ENCODE data around the gene FBXO28.
"Not testable (repeated sequence)": the region's sequence is repeated elsewhere in the genome, so short reads cannot be mapped to it uniquely, and the experiment has no call there.

FBXO28 gene

GRCh38 chr1:224185208-224185607 is 71.3 kb downstream of the FBXO28 start:
- DNase-seq (ENCODE audit: low read depth in 2 of 2) = no peak

- no peak for DNase-seq (ENCODE audit: low read depth in 2 of 2)
Measured at GRCh38 chr1:224188286-224188685, 74.4 kb downstream of the FBXO28 start.

GRCh38 chr1:224189561-224189960 is 75.7 kb downstream of the FBXO28 start:
- DNase-seq (ENCODE audit: low read depth in 2 of 2) = no peak

GRCh38 chr1:224192082-224192788 is 78.3 kb downstream of the FBXO28 start:
- no peak for DNase-seq (ENCODE audit: low read depth in 2 of 2)

- DNase-seq (ENCODE audit: low read depth in 2 of 2) = no peak
Measured at GRCh38 chr1:224193319-224193966, 79.5 kb downstream of the FBXO28 start.

- DNase-seq (ENCODE audit: low read depth in 2 of 2) = no peak
Measured at GRCh38 chr1:224196813-224197600, 83.1 kb downstream of the FBXO28 start.

DNA sequence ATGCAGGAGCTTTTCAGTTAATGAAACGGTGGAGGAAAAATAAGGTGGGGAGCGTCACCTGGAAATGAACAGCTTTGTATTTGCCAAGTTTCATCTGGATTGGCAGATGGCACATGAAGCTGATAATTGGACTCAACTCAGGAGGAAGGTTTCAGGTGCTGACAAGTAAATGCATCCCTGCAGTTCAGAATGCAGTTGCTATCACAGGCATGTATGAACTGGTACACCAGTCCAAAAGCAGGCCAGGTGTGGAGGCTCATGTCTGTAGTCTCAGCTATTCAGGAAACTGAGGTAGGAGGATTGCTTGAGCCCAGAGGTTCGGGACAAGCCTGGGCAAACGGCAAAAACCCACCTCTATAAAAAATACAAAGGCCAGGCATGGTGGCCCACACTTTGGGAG is 84.7 kb downstream of the FBXO28 start:
- DNase-seq (ENCODE audit: low read depth in 2 of 2) = no peak

DNA sequence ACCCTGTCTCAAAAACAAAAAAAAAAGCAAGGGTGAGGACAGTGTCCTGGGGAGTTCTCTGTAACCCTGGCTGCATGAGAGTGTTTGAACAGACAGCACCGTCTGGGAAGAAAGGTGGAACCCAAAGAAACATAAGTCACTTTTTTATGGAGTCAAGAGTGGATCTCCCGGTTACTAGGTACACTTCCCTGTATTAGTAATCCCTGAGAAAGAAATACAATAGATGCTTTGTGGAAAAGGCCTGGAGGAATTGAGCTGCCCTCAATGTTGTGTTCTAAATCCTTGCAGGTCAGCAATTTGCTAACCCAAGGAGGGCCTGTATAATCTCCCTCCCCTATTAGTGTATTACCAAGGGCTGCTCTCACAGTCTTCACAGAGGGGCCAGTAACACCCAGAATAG is 85.8 kb downstream of the FBXO28 start:
- DNase-seq (ENCODE audit: low read depth in 2 of 2) = no peak

DNA sequence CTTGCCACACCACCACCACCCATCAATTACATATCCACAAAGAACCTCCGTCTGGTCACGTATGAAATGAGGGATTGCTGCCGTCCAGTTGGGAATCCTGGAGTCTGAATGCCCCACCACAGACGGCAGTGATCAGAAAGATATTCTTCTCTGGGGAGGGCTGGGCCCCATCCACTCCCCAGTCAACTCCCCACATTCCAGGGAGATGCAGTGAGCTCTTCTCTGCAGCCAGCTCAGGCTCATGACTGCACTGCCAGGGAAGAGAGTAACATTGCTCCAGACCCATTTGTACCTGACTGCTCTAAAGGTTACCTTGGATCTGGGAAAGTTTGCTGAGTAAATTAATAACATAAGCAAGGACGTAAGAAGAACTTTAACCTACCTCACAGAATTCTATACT is 87.5 kb downstream of the FBXO28 start:
- DNase-seq (ENCODE audit: low read depth in 2 of 2) = no peak

GRCh38 chr1:224201853-224202252 is 87.9 kb downstream of the FBXO28 start:
- DNase-seq (ENCODE audit: low read depth in 2 of 2) = no peak

GRCh38 chr1:224203243-224204016 is 89.5 kb downstream of the FBXO28 start:
- no peak for DNase-seq (ENCODE audit: low read depth in 2 of 2)

DNA sequence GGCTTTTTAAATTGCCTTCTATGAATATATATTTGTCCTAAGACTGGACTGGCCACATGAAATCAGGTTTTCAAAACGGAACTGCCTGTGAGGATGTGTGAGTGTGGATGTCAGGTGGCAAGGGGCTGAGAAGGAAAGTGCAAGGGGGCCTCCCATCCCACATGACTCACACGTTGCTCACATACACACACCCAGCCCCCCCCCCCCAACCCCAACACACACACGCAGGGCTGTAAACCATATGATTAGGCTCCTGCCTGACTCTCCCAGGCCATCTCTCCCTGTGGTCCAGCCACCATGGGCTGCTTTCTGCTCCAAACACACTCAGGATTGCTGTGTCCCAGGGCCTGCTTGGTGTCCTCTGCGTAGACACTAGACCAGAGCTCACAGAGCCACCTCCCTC is 91.5 kb downstream of the FBXO28 start:
- DNase-seq (ENCODE audit: low read depth in 2 of 2) = peak; percentile 21 to 24

DNA sequence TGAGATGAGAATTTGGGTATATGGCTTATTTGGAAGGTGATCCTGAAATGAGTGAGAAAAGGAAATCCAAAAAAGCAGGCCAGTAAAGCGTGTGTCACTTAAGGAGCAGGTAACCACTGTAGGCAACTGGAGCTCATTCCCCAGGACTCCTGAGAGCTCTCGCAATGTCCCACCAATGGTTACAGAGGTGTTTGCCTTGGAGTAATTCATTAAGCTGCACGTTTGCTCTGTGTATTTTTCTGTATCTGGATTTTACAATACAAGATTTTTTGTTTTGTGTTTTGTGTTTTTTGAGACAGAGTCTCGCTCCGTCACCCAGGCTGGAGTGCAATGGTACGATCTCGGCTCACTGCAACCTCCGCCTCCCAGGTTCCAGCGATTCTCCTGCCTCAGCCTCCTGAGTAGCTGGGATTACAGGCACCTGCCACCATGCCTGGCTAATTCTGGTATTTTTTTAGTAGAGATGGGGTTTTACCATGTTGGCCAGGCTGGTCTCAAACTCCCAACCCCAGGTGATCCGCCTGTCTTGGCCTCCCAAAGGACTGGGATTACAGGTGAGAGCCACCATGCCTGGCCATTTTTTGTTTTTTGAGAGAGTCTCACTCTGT is 92.1 kb downstream of the FBXO28 start:
- not testable (repeated sequence) for DNase-seq (ENCODE audit: low read depth in 2 of 2)

GRCh38 chr1:224211206-224211962 is 97.5 kb downstream of the FBXO28 start:
- no peak for DNase-seq (ENCODE audit: low read depth in 2 of 2)
